ENCODE results near the gene SLC9A8.

- TF ChIP-seq, protein P1, sequence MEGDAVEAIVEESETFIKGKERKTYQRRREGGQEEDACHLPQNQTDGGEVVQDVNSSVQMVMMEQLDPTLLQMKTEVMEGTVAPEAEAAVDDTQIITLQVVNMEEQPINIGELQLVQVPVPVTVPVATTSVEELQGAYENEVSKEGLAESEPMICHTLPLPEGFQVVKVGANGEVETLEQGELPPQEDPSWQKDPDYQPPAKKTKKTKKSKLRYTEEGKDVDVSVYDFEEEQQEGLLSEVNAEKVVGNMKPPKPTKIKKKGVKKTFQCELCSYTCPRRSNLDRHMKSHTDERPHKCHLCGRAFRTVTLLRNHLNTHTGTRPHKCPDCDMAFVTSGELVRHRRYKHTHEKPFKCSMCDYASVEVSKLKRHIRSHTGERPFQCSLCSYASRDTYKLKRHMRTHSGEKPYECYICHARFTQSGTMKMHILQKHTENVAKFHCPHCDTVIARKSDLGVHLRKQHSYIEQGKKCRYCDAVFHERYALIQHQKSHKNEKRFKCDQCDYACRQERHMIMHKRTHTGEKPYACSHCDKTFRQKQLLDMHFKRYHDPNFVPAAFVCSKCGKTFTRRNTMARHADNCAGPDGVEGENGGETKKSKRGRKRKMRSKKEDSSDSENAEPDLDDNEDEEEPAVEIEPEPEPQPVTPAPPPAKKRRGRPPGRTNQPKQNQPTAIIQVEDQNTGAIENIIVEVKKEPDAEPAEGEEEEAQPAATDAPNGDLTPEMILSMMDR (IDR thresholded peaks at IDR 0.05; ENCODE audit: poor library complexity, severe bottlenecking), result no peak
- TF ChIP-seq, protein P2, sequence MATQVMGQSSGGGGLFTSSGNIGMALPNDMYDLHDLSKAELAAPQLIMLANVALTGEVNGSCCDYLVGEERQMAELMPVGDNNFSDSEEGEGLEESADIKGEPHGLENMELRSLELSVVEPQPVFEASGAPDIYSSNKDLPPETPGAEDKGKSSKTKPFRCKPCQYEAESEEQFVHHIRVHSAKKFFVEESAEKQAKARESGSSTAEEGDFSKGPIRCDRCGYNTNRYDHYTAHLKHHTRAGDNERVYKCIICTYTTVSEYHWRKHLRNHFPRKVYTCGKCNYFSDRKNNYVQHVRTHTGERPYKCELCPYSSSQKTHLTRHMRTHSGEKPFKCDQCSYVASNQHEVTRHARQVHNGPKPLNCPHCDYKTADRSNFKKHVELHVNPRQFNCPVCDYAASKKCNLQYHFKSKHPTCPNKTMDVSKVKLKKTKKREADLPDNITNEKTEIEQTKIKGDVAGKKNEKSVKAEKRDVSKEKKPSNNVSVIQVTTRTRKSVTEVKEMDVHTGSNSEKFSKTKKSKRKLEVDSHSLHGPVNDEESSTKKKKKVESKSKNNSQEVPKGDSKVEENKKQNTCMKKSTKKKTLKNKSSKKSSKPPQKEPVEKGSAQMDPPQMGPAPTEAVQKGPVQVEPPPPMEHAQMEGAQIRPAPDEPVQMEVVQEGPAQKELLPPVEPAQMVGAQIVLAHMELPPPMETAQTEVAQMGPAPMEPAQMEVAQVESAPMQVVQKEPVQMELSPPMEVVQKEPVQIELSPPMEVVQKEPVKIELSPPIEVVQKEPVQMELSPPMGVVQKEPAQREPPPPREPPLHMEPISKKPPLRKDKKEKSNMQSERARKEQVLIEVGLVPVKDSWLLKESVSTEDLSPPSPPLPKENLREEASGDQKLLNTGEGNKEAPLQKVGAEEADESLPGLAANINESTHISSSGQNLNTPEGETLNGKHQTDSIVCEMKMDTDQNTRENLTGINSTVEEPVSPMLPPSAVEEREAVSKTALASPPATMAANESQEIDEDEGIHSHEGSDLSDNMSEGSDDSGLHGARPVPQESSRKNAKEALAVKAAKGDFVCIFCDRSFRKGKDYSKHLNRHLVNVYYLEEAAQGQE (IDR thresholded peaks at IDR 0.05; ENCODE audit: borderline replicate concordance), result no peak
- no peak for TF ChIP-seq POLR2AphosphoS5 (IDR thresholded peaks at IDR 0.05)
- TF ChIP-seq EZH2 (IDR thresholded peaks at IDR 0.05; ENCODE audit: borderline replicate concordance, insufficient read depth, low read length, poor library complexity, severe bottlenecking), result no peak
- TF ChIP-seq RAD21 (conservative IDR thresholded peaks at IDR 0.05), result no peak
- no peak for TF ChIP-seq EP300 (conservative IDR thresholded peaks at IDR 0.05; ENCODE audit: poor library complexity, severe bottlenecking)
- TF ChIP-seq TAF1 (IDR thresholded peaks at IDR 0.05; ENCODE audit: low read depth), result no peak
- TF ChIP-seq SMC3 (conservative IDR thresholded peaks at IDR 0.05; ENCODE audit: poor library complexity), result no peak
- no peak for TF ChIP-seq MXI1 (conservative IDR thresholded peaks at IDR 0.05; ENCODE audit: poor library complexity, severe bottlenecking)
Measured at GRCh38 chr20:49889001-49889934, 76.6 kb downstream of the SLC9A8 start.

All from neural cell (in vitro differentiated cells).